ENCODE measurements around the gene FLG. TPM values are rescaled to one million over a fixed set of nuclear protein-coding genes. Genes with fewer than 3 reads are reported as not detected.

FLG gene
- total and polyA plus RNA-seq, 4 donors = under 0.01 to 0.06 (median under 0.01) TPM; not detected in 1

- H3K4me3 ChIP-seq (ENCODE audit: low read depth in 1 of 3, low read length in 3 of 3) = no peak within 1 kb of the TSS
- no peak for DNase-seq (ENCODE audit: low spot score)
- no peak within 1 kb of the TSS for H3K9ac ChIP-seq (ENCODE audit: low read depth in 1 of 2, low read length in 2 of 2)
- no peaks in the 10 kb centered on the region for H3K27me3 ChIP-seq (ENCODE audit: control insufficient read depth in 4 of 4, insufficient read depth in 4 of 4, low read length in 3 of 4)
- H3K9me3 ChIP-seq (ENCODE audit: control insufficient read depth in 4 of 4, low read length in 3 of 4) = no peaks in the 10 kb centered on the region
- no peak within 1 kb of the TSS for H3K27ac ChIP-seq (ENCODE audit: low read depth in 1 of 2, low read length in 2 of 2)
- WGBS = 80% methylated on average over 2 of the region's 2 CpGs
- TF ChIP-seq NR2F2 (IDR thresholded peaks at IDR 0.05) (no peak), GABPA (IDR thresholded peaks at IDR 0.05 in 1 of 2, conservative IDR thresholded peaks at IDR 0.05 in 1 of 2) (no peak), MAX (IDR thresholded peaks at IDR 0.05) (no peak), ATF3 (IDR thresholded peaks at IDR 0.05) (no peak), REST (IDR thresholded peaks at IDR 0.05) (no peak), FOXA2 (IDR thresholded peaks at IDR 0.05) (no peak), JUND (IDR thresholded peaks at IDR 0.05) (no peak), CTCF (IDR thresholded peaks at IDR 0.05; ENCODE audit: low read depth, low read length, missing input control) (no peak), RAD21 (IDR thresholded peaks at IDR 0.05) (no peak), RXRA (IDR thresholded peaks at IDR 0.05) (no peak), EGR1 (IDR thresholded peaks at IDR 0.05; ENCODE audit: low read depth in 2 of 2) (no peak), ZBTB33 (IDR thresholded peaks at IDR 0.05) (no peak), HNF4G (IDR thresholded peaks at IDR 0.05) (no peak), YY1 (IDR thresholded peaks at IDR 0.05) (no peak)
- H3K4me1 ChIP-seq (ENCODE audit: control insufficient read depth in 4 of 4, insufficient read depth in 4 of 4, low read length in 3 of 4) = no peaks in the 10 kb centered on the region
- H3K36me3 ChIP-seq (ENCODE audit: control insufficient read depth in 4 of 4, insufficient read depth in 3 of 4, low read depth in 1 of 4, low read length in 3 of 4) = no peaks in the 10 kb centered on the region
Observed at GRCh38 chr1:152359906-152360305, 34.9 kb upstream of the FLG start, which contains the start of gene FLG2. Gene FLG2 (minus strand): TSS chr1:152360006. CDS start chr1:152358884, 1,122 bp downstream.

GRCh38 chr1:152356736-152357135, 31.7 kb upstream of the FLG start:
- H3K36me3 ChIP-seq (ENCODE audit: control insufficient read depth in 4 of 4, insufficient read depth in 3 of 4, low read depth in 1 of 4, low read length in 3 of 4) = no peaks in the 10 kb centered on the region
- no peak overlapping the region for H3K4me3 ChIP-seq (ENCODE audit: low read depth in 1 of 3, low read length in 3 of 3)
- H3K27me3 ChIP-seq (ENCODE audit: control insufficient read depth in 4 of 4, insufficient read depth in 4 of 4, low read length in 3 of 4) = no peaks in the 10 kb centered on the region
- H3K9me3 ChIP-seq (ENCODE audit: control insufficient read depth in 4 of 4, low read length in 3 of 4) = peaks cover 0 to 2% (median 0%) of the 10 kb centered on the region in 4 donors
- DNase-seq (ENCODE audit: low spot score) = no peak
- no peak overlapping the region for H3K27ac ChIP-seq (ENCODE audit: low read depth in 1 of 2, low read length in 2 of 2)
- 42% methylated on average over 1 of the region's 1 CpG for WGBS
- TF ChIP-seq FOXA2 (IDR thresholded peaks at IDR 0.05) (no peak), RAD21 (IDR thresholded peaks at IDR 0.05) (no peak), MAX (IDR thresholded peaks at IDR 0.05) (no peak), JUND (IDR thresholded peaks at IDR 0.05) (no peak), EGR1 (IDR thresholded peaks at IDR 0.05; ENCODE audit: low read depth in 2 of 2) (no peak), SP1 (IDR thresholded peaks at IDR 0.05) (no peak), FOXA1 (IDR thresholded peaks at IDR 0.05) (no peak), YY1 (IDR thresholded peaks at IDR 0.05) (no peak), CTCF (IDR thresholded peaks at IDR 0.05; ENCODE audit: low read depth, low read length, missing input control) (no peak), GABPA (IDR thresholded peaks at IDR 0.05 in 1 of 2, conservative IDR thresholded peaks at IDR 0.05 in 1 of 2) (no peak), NR2F2 (IDR thresholded peaks at IDR 0.05) (no peak), ATF3 (IDR thresholded peaks at IDR 0.05) (no peak), HNF4A (conservative IDR thresholded peaks at IDR 0.05) (no peak), RXRA (IDR thresholded peaks at IDR 0.05) (no peak)
- no peak overlapping the region for H3K9ac ChIP-seq (ENCODE audit: low read depth in 1 of 2, low read length in 2 of 2)
- no peaks in the 10 kb centered on the region for H3K4me1 ChIP-seq (ENCODE audit: control insufficient read depth in 4 of 4, insufficient read depth in 4 of 4, low read length in 3 of 4)

Measured in liver (tissue), 9 donors.